Measurements from ENCODE around the gene CDK19.
"Not testable (repeated sequence)": the region's sequence is repeated elsewhere in the genome, so short reads cannot be mapped to it uniquely, and the experiment has no call there.

Gene CDK19

DNA sequence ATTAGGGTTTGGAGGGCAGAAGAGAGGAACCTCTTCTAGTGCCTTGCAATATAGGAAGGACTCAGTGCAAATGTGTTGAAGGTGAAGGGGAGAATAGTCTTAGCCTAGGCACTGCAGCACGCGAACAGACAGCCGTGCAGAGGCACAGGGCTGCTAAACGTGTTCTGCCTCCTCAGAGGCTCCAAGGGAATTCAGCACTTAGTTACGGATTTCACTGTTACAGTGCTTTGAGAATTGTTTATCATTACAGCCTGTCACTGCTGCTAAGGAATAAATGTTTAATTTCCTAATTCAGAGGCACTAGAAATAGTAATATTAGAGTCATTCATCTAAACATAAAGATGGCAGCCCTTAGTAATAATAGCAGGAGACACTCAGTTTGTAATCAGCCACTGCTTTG, 222.5 kb downstream of the CDK19 start:
- ATAC-seq (replicated peaks) (no peak), DNase-seq (no peak)
- Mint-ChIP-seq H3K27me3 (no peaks in the 10 kb centered on the region), H3K36me3 (peaks cover 0 to 19% of the 10 kb centered on the region in 2 donors), H3K27ac (no peak overlapping the region), H3K4me3 (no peak overlapping the region), H3K9me3 (peaks cover 4 to 6% of the 10 kb centered on the region in 2 donors), H3K4me1 (peaks cover 17 to 24% of the 10 kb centered on the region in 2 donors)

DNA sequence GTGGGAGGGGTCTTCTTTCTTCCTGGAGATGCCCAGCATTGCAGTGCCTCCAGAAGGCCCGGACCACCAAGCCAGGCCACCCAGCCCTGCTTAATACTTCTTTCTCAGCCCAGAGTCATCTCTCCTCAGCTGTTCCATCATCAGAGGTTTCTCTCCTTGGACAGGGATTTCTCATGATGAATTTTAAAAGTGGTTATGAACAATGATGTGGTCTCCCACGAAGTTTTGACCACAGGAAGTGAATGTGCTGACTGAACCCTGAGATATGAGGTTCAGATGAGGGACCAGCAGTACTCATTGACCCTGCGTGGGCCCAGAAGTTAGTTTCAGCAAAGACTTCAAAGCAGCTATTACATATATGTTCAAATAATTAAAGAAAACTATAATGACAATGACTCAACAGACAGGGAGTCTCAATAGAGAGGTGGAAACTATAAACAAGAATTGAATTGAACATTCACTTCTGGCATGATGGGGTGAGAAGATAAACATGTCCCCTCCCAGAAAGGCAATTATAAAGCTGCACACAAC, 224.4 kb downstream of the CDK19 start:
- Mint-ChIP-seq H3K4me1 (peaks cover 21 to 24% of the 10 kb centered on the region in 2 donors), H3K27ac (peak overlapping the region; percentile 95), H3K4me3 (no peak overlapping the region), H3K27me3 (no peaks in the 10 kb centered on the region), H3K36me3 (peaks cover 0 to 19% of the 10 kb centered on the region in 2 donors), H3K9me3 (peaks cover 4 to 6% of the 10 kb centered on the region in 2 donors)
- ATAC-seq (replicated peaks) (peak in 1 of 2 donors; percentile 5), DNase-seq (no peak)

DNA sequence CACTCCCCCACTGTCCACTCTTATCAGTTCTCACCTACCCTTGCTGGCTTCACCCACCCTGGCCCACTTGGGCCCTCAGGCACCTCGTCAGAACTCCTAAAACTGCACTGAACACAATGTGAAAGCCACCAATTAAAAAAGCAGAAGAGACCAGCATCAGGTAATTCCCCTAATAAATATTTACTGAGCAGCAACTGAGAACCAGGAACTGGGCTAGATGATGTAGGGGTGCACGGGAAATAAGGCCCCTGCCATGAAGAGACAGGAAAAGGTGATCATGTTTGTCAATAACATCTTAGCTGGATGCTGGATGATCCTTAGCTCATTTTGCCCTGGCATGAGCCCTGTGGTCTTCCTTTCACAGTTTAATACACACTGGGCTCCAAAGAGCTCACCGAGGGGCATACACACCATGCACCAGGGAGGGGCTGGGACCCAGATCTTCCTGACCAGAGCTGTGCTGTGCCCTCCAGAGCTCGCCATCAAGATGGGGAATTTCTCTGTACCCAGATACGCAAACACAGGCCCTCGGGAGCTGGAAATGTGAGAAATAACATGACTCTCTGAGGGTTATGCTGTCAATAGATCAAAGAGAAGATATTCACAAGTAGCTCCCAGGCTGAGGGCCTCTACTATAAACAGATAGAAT, 225.3 kb downstream of the CDK19 start:
- ATAC-seq (replicated peaks) (peak; percentile 98 to 99), DNase-seq (peak; percentile 52)
- H3K4me3 Mint-ChIP-seq: peak overlapping the region; percentile 39 to 66

DNA sequence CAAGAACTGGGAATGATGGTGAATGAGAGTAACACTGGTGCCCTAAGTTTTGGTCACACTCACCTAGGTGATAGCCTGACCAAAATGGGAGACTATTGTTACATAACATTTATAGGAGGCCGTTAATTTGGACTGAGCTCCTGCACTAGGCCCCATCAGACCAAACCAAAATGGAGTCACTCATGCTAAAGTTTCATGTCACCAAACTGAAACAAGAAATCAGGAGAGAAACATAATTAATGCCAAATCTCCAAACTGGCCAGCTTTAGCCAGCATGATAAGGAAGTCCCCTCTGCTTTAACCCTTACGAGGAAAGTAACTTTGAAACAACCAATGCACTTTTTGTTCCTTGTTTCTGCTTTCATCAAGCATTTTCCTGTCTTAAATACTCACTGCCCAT, 227.9 kb downstream of the CDK19 start:
- Mint-ChIP-seq H3K4me1 (peaks cover 21% of the 10 kb centered on the region in 2 donors), H3K27me3 (no peaks in the 10 kb centered on the region), H3K4me3 (no peak overlapping the region), H3K36me3 (peaks cover 0 to 6% of the 10 kb centered on the region in 2 donors), H3K27ac (no peak overlapping the region), H3K9me3 (no peaks in the 10 kb centered on the region)
- DNase-seq: no peak
- ATAC-seq (replicated peaks): no peak

More for the DNA sequence above, 225.3 kb downstream of the CDK19 start:
- Mint-ChIP-seq H3K36me3 (peaks cover 0 to 18% of the 10 kb centered on the region in 2 donors), H3K27ac (peak overlapping the region; percentile 95), H3K27me3 (no peaks in the 10 kb centered on the region), H3K4me1 (peaks cover 21 to 24% of the 10 kb centered on the region in 2 donors), H3K9me3 (peaks cover 4 to 6% of the 10 kb centered on the region in 2 donors)

DNA sequence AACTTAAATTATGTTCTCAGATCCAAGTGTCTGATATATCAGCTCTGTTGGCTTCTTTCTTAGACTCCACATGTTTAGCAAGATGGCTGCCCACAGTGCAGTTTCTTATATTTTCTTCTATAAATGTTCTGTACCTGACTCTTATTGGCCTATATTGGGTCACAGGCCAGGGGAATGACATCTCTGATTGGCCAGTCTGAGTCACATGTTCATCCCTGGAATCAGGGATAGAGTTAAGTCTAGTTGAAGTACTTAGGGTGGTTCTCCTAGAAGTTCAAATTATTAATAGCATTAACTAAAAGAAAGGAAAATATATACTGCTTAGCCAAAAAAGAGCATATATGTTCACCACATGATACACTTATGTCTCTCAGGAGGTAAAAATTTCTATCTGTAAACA, 233.6 kb downstream of the CDK19 start:
- no peak for DNase-seq

DNA sequence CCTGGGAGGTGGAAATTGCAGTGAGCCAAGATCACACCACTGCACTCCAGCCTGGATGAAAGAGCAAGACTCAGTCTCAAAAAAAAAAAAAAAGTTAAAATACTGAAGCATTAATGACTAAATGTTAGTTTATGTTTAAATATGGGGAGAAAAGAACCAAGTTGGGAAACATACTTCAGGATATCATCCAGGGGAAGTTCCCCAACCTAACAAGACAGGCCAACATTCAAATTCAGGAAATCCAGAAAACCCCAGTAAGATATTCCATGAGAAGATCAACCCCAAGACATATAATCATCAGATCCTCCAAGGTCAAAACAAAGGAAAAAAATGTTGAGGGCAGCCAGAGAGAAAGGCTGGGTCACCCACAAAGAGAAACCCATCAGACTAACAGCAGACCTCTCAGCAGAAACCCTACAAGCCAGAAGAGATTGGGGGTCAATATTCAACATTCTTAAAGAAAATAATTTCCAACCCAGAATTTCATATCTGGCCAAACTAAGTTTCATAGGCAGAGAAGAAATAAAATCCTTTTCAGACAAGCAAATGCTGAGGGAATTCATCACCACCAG, 237.6 kb downstream of the CDK19 start:
- DNase-seq, H3K27me3 Mint-ChIP-seq, H3K4me1 Mint-ChIP-seq: not testable (repeated sequence)

More for the DNA sequence above, 233.6 kb downstream of the CDK19 start:
- Mint-ChIP-seq H3K27me3 (no peaks in the 10 kb centered on the region), H3K36me3 (peaks cover 0 to 4% of the 10 kb centered on the region in 2 donors), H3K4me1 (peaks cover 0 to 2% of the 10 kb centered on the region in 2 donors), H3K27ac (no peak overlapping the region), H3K9me3 (peaks cover 2 to 3% of the 10 kb centered on the region in 2 donors), H3K4me3 (no peak overlapping the region)
- no peak for ATAC-seq (replicated peaks)

DNA sequence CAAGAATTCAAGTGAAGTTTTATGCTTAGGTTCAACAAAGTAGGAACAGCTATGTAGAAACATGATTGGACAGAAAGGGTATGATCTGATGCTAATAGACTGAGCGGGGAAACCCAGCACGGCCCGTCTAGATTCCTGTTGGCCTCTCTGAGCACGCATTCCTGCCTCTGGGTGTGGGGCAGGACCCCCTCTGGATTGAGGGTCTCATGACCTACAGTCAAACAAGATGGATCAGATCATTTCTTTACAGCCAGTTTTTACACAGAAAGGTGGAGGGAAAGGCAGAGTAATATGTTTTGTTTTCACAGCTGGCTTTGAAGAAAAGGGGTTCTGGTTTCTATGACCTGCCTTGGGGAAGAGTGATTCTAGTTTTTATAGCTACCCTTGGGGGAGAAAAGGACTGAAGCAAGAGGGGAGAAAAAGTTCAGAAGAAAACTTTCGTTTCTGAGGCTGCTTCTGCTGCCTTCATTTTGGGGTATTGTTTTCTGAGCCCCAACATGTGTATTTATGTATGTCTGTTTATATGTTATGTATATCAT, 239.3 kb downstream of the CDK19 start:
- no peak overlapping the region for H3K4me3 Mint-ChIP-seq
- H3K9me3 Mint-ChIP-seq: peaks cover 2 to 3% of the 10 kb centered on the region in 2 donors
- H3K27ac Mint-ChIP-seq: no peak overlapping the region
- peaks cover 0 to 2% of the 10 kb centered on the region in 2 donors for H3K4me1 Mint-ChIP-seq
- peaks cover 0 to 4% of the 10 kb centered on the region in 2 donors for H3K27me3 Mint-ChIP-seq
- DNase-seq (no peak), ATAC-seq (replicated peaks) (no peak)
- peaks cover 0 to 4% of the 10 kb centered on the region in 2 donors for H3K36me3 Mint-ChIP-seq

More for the DNA sequence above, 237.6 kb downstream of the CDK19 start:
- H3K4me3 Mint-ChIP-seq; ATAC-seq (replicated peaks); H3K9me3 Mint-ChIP-seq; H3K36me3 Mint-ChIP-seq; H3K27ac Mint-ChIP-seq: not testable (repeated sequence)

DNA sequence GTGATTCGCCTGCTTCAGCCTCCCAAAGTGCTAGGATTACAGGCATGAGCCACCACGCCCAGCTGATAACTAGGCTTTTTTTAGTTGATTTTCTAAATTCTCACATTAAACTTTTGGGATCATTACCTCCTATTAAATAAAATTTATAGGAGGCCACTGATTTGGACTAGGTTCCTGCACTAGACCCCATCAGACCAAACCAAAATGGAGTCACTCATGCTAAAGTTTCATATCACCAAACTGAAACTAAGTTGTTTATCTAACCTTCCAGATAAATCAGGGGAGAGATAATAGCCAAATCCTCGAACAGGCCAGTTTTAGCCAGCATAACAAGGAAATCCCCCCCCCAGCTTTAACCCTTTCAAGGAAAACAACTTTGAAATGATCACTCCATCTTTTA, 240.5 kb downstream of the CDK19 start:
- Mint-ChIP-seq H3K4me3 (no peak overlapping the region), H3K9me3 (peaks cover 0 to 3% of the 10 kb centered on the region in 2 donors), H3K27me3 (peaks cover 0 to 4% of the 10 kb centered on the region in 2 donors), H3K4me1 (peaks cover 0 to 2% of the 10 kb centered on the region in 2 donors), H3K36me3 (peaks cover 0 to 4% of the 10 kb centered on the region in 2 donors), H3K27ac (no peak overlapping the region)
- no peak for DNase-seq
- no peak for ATAC-seq (replicated peaks)

DNA sequence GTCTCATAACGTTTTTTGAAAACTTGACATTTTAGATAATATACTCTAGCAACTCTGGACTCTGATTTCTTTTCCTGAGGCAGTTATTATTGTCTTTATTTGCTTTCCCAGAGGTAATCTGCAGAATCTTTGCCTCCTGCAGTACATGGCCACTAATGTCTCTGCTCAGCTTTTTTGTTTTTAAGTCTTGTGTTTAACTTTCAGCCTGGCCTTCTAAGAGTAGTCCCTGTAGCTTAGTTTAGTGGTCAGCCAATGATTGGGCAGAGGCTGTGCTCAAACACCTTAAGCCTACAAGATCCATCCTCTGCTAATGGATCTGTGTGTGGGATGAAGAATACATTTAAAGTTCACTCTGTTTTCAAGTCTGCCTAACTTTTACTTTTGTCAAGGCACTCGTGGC, 241.7 kb downstream of the CDK19 start:
- H3K36me3 Mint-ChIP-seq: no peaks in the 10 kb centered on the region
- ATAC-seq (replicated peaks): no peak
- H3K4me1 Mint-ChIP-seq: peaks cover 0 to 7% of the 10 kb centered on the region in 2 donors
- H3K27me3 Mint-ChIP-seq: peaks cover 0 to 4% of the 10 kb centered on the region in 2 donors
- no peaks in the 10 kb centered on the region for H3K9me3 Mint-ChIP-seq
- no peak overlapping the region for H3K27ac Mint-ChIP-seq
- H3K4me3 Mint-ChIP-seq: no peak overlapping the region
- no peak for DNase-seq

DNA sequence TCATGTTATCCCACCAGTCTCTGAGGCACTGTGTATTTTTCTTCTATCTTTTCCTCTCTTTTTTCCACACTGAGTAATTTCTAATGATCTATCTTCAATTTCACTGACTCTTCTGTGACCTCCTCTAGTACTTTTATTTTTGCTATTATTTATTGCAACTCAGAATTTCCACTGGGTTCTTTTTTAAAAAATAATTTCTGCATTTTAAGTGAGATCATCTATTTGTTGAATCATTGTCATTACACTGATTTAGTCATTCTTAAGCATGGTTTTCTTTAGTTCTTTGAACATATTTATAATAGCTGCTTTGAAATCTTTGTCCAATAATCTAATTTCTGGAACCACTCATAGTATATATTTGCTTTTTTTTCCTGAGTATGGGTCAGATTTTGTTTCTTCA, 242.1 kb downstream of the CDK19 start:
- H3K36me3 Mint-ChIP-seq: no peaks in the 10 kb centered on the region

DNA sequence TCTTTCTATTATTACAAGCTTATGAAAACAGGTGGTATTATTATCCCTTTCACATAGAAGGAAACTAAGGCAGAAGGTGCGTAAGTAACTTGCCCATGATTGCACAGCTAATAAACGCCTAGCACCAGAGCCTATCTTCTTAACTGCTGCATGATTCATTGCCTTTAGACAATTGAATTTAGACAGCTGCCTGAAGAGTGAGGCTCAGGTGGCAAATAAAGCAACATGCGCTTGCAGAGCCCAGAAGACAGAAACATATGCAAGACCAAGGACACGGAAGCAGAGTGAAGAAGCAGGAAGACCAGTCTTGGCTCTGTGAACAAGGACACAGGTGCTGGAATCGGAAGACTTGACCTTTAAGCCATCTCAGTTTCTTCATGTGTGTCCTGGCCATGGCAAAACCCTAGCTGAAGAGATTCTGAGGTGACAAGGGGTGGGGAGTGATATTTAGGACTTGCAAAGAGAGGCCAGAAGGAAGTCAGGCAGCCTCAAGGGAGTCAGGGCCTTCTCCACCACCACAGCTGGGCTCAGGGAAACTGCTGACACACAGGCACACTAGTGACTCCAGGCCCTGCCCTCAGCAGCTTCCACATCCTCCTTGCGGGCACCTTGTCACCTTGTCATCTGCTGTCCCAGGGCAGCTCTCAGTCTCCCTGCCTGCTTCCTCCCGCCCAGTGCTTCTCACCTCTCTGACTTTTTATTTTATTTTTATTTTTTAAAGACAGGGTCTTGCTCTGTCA, 247.1 kb downstream of the CDK19 start:
- H3K36me3 Mint-ChIP-seq: no peaks in the 10 kb centered on the region
- no peaks in the 10 kb centered on the region for H3K9me3 Mint-ChIP-seq
- peaks cover 6 to 15% of the 10 kb centered on the region in 2 donors for H3K4me1 Mint-ChIP-seq
- peak overlapping the region in 1 of 2 donors; percentile 18 for H3K4me3 Mint-ChIP-seq
- ATAC-seq (replicated peaks) (peak; percentile 98), DNase-seq (peak; percentile 32)
- H3K27me3 Mint-ChIP-seq: no peaks in the 10 kb centered on the region
- H3K27ac Mint-ChIP-seq: peak overlapping the region; percentile 52

More for the DNA sequence above, 242.1 kb downstream of the CDK19 start:
- DNase-seq: no peak
- Mint-ChIP-seq H3K4me3 (no peak overlapping the region), H3K27ac (no peak overlapping the region), H3K27me3 (peaks cover 0 to 4% of the 10 kb centered on the region in 2 donors), H3K9me3 (no peaks in the 10 kb centered on the region), H3K4me1 (peaks cover 3 to 11% of the 10 kb centered on the region in 2 donors)
- ATAC-seq (replicated peaks): no peak

DNA sequence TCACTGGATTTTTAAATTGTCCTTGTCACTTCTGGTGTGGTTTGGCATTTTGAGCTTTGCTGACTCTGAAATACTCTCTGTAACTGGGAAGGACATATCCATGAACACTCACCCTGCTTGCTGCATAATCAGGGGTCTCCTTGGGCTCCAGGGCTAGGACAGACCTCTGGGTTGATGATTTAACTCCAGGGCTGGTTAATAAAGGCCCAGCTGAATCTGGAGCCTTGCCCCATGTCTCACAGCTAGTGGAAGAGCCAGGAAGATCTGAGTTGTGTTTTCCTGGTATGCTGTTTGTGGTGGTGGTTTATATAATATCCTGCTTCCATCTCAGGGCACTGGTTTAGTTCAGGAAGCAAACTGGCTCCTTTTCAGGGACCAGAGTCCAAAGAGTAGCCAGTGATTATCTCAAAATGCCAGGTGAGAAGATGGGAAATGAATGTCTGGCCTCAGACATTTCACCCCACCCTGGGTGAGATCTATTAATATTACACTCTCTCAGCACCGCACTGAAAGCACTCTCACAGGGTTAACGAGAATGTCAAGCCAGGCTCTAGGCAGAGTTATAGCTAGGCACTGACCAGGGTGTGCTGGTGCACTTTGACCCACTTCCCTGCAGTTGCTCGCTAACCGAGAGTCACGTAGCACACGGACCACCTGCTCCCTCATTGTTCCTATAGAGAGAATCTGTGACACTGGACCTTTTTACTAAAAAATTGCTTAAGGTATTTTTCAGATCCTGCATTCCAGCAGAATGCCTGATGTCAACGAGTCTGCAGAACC, 248.7 kb downstream of the CDK19 start:
- peaks cover 3 to 10% of the 10 kb centered on the region in 2 donors for H3K9me3 Mint-ChIP-seq
- DNase-seq (no peak), ATAC-seq (replicated peaks) (no peak)
- peaks cover 15 to 25% of the 10 kb centered on the region in 2 donors for H3K4me1 Mint-ChIP-seq
- no peak overlapping the region for H3K27ac Mint-ChIP-seq
- H3K36me3 Mint-ChIP-seq: peaks cover 2 to 3% of the 10 kb centered on the region in 2 donors
- no peaks in the 10 kb centered on the region for H3K27me3 Mint-ChIP-seq
- no peak overlapping the region for H3K4me3 Mint-ChIP-seq

DNA sequence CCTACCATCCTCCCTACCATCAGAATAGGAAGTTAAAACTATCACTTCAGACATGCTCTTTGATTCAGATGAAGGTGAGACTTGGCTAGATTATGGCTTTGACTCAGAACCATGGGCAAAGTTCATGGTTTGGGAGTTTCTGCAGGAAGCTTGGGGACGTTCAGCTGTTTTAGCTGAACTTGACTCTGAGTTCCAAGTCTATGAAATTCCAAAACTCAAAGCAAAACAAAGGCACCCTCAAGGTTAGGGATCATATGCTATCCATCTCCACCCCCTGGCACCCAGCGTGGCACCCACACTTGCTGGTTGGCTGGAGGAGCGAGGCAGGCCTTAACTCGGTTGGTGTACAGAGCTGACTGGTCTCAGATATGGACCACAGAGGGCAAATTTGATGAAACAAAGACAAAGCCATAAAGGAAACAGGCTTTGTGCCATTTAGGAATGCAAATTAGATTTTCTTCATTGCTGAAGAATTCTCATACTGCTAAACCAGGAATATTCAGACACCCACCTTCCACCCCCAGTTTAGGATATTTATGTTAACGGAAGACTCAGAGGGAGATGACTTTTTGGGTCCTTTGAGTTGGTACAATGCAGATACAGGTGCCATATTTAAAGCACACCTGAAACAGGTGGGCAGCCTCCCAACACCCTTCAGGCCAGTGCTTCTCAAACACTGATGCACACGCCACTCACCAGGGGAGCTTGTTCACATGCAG, 250.4 kb downstream of the CDK19 start:
- Mint-ChIP-seq H3K36me3 (peaks cover 2 to 3% of the 10 kb centered on the region in 2 donors), H3K9me3 (peaks cover 5 to 10% of the 10 kb centered on the region in 2 donors), H3K27me3 (no peaks in the 10 kb centered on the region), H3K27ac (no peak overlapping the region), H3K4me1 (peaks cover 24 to 38% of the 10 kb centered on the region in 2 donors), H3K4me3 (no peak overlapping the region)
- ATAC-seq (replicated peaks): no peak
- no peak for DNase-seq

Data from stimulated activated naive B cell treated with anti-CD40 and anti-IgM and Interleukin-4, amounts not matched to agents 10 μg/mL and 1 μg/mL and 100 μg/mL, for 72 hours (primary cell).